Spleen (tissue), 7 donors: ENCODE data around the gene ROR1.

ENCODE experiments used
- POLR2A ChIP-seq, 3 donors: fragments of 450-650 bp; IDR thresholded peaks; one replicate each; pipeline ENCODE4 v1.5.1; 2017; ENCODE audit warnings: antibody characterized with exemption in 3 of 3, mild to moderate bottlenecking in 1 of 3
- TF ChIP-seq, protein P1 (sequence below), 11 experiments: fragments of 200-600 bp in 7 of 11; fragments of 450-650 bp in 4 of 11; sonication (generic) in 4 of 11; IDR thresholded peaks in 8 of 11; conservative IDR thresholded peaks in 3 of 11; 1 replicate in 7 of 11; 2 replicates in 4 of 11; pipeline versions ENCODE4 v1.4.0 to v1.8.0; 2016 to 2021; ENCODE audit warnings: antibody characterized with exemption in 11 of 11, inconsistent platforms in 4 of 11, mild to moderate bottlenecking in 1 of 11
- donor health status: DM: no; HTN: no; CAD: no; lungs with moderate emphysema.
- donor health status: DM: no; HTN: no; CAD: no.
- donor health status: DM: no; HTN: no; CAD: no.

DNA sequence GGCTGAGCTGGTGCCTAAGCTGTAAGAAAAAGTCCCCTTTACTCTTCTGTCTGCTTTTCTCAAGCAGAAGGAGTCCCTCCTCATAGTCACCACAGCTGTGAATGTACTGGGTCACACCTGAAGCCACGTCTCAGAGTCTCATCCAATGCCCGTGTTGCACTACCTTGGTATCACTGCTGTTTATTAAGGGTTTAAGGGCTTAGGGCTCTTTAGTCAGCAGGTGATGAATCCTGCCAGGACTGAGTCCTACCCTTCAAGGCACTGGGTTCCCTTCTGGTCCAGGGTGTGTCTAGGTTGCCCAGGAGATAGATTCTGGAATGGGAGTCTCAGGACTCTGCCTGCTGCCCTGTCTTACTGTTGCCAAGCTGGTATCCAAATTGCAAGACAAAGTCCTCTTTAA lies 33.4 kb upstream of the ROR1 start:
- TF ChIP-seq, protein P1, sequence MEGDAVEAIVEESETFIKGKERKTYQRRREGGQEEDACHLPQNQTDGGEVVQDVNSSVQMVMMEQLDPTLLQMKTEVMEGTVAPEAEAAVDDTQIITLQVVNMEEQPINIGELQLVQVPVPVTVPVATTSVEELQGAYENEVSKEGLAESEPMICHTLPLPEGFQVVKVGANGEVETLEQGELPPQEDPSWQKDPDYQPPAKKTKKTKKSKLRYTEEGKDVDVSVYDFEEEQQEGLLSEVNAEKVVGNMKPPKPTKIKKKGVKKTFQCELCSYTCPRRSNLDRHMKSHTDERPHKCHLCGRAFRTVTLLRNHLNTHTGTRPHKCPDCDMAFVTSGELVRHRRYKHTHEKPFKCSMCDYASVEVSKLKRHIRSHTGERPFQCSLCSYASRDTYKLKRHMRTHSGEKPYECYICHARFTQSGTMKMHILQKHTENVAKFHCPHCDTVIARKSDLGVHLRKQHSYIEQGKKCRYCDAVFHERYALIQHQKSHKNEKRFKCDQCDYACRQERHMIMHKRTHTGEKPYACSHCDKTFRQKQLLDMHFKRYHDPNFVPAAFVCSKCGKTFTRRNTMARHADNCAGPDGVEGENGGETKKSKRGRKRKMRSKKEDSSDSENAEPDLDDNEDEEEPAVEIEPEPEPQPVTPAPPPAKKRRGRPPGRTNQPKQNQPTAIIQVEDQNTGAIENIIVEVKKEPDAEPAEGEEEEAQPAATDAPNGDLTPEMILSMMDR (IDR thresholded peaks at IDR 0.05 in 8 of 11, conservative IDR thresholded peaks at IDR 0.05 in 3 of 11): no peak
- no peak for TF ChIP-seq POLR2A (IDR thresholded peaks at IDR 0.05)
